Activated T-helper 9 cell treated with anti-CD3 and anti-CD28 coated beads, Interleukin-2, amount 50 U/mL, for 16 hours (primary cell): ENCODE data around the gene TNXB.
"Not testable (repeated sequence)": the region's sequence is repeated elsewhere in the genome, so short reads cannot be mapped to it uniquely, and the experiment has no call there.

Experiments used
- DNase-seq: peaks from one replicate; pipeline ENCODE4 v3.0.0-alpha.2; 2020; ENCODE audit warnings: low read depth

The TNXB gene

GRCh38 chr6:32144238-32144637, 35.1 kb upstream of the TNXB start:
- not testable (repeated sequence) for DNase-seq

- no peak for DNase-seq
These were observed 31.4 kb upstream of the TNXB start for GRCh38 chr6:32140420-32141046.

GRCh38 chr6:32139590-32139989, 30.5 kb upstream of the TNXB start:
- DNase-seq: no peak

- no peak for DNase-seq
These were observed 28.3 kb upstream of the TNXB start for GRCh38 chr6:32137454-32137853.

- no peak for DNase-seq
These were observed 24.6 kb upstream of the TNXB start for GRCh38 chr6:32133786-32134185.

GRCh38 chr6:32132110-32132509, 23.0 kb upstream of the TNXB start:
- no peak for DNase-seq

- DNase-seq: no peak
These were observed 22.4 kb upstream of the TNXB start for GRCh38 chr6:32131439-32131948.

GRCh38 chr6:32129297-32130088, 20.4 kb upstream of the TNXB start:
- no peak for DNase-seq

GRCh38 chr6:32128751-32129296, 19.7 kb upstream of the TNXB start:
- DNase-seq: no peak

- DNase-seq: peak; percentile 96
These were observed 18.8 kb upstream of the TNXB start, which contains the start of gene ATF6B for GRCh38 chr6:32127717-32128592. ATF6B (minus strand) TSS chr6:32128246; CDS start chr6:32128207, 39 bp downstream.

- DNase-seq: no peak
These were observed 18.2 kb upstream of the TNXB start for GRCh38 chr6:32127409-32127716.

- no peak for DNase-seq
These were observed 17.7 kb upstream of the TNXB start for GRCh38 chr6:32126880-32127279.

GRCh38 chr6:32123681-32124080, 14.5 kb upstream of the TNXB start:
- no peak for DNase-seq

GRCh38 chr6:32120573-32121059, 11.5 kb upstream of the TNXB start:
- DNase-seq: no peak

- DNase-seq: peak; percentile 53
These were observed 9.9 kb upstream of the TNXB start for GRCh38 chr6:32118782-32119628.

GRCh38 chr6:32117461-32117860, 8.3 kb upstream of the TNXB start:
- DNase-seq: no peak

- DNase-seq: no peak
These were observed 7.5 kb upstream of the TNXB start for GRCh38 chr6:32116674-32117073.

- no peak for DNase-seq
These were observed 6.5 kb upstream of the TNXB start for GRCh38 chr6:32115623-32116022.

- no peak for DNase-seq
These were observed 5.7 kb upstream of the TNXB start for GRCh38 chr6:32114796-32115195.

GRCh38 chr6:32113386-32114352, 4.5 kb upstream of the TNXB start:
- DNase-seq: no peak
